ENCODE results near the gene SLC35A2. TPM values are rescaled to one million over a fixed set of nuclear protein-coding genes. Genes with fewer than 3 reads are reported as not detected.

SLC35A2 gene
- total and polyA plus RNA-seq, 2 experiments from 2014 or later, result 40.8 to 95.9 TPM

DNA sequence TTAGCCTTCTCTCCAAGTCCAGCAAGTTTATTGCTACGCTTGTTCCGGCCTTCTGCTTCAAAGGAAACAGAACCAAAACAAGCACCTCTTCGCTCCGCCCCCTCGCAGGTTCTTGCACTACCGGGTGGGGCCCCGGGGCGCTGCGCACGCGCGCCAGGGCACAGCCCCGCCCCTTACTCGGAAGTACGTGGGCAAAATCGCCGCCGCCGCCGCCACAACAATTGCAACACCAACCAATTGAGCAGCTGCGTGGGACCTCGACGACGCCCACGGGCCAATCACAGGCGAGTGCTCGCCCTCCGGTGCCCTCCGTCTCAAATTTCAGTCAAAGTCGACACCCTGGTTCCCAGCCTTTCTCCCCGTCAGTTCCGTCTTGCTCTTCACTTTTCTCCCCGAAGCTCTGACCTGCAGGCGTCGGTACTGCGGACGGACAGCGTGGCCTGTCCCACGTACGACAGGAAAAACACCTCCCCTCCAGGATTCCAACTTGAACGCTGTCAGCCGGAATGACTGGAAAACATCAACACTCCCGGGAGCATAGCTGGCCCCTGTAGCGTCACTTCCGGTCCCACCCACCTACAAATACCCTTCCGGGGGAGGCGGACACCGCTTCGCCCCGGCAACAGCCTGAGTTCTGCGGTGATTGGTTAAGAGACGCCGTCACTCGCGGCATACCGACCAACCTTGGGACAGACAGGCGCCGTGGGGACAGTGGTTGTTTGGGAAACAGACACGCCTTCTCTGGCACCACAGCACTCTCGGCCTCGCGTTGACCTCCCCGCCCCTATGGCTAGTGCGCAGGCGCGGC lies 46.6 kb upstream of the SLC35A2 start:
- Histone ChIP-seq H4K20me1 (ENCODE audit: insufficient read depth, poor library complexity, severe bottlenecking) (peaks cover 14% of the 10 kb centered on the region), H3K4me2 (peak overlapping the region; percentile 64), H3K27ac (peak overlapping the region; percentile 98), H3K9me3 (ENCODE audit: low read depth) (no peaks in the 10 kb centered on the region), H3K4me3 (peak overlapping the region; percentile 39), H3K36me3 (replicated peaks; ENCODE audit: insufficient read depth, low read depth) (no peaks in the 10 kb centered on the region), H3K9me2 (replicated peaks; ENCODE audit: insufficient read depth) (no peaks in the 10 kb centered on the region), H3K79me2 (peaks cover 40% of the 10 kb centered on the region), H3K27me3 (no peaks in the 10 kb centered on the region), H2AFZ (no peak overlapping the region), H3K4me1 (ENCODE audit: insufficient read depth) (peaks cover 9% of the 10 kb centered on the region)
- peak; percentile 95 for DNase-seq (ENCODE audit: low spot score)
- TF ChIP-seq, protein P1, sequence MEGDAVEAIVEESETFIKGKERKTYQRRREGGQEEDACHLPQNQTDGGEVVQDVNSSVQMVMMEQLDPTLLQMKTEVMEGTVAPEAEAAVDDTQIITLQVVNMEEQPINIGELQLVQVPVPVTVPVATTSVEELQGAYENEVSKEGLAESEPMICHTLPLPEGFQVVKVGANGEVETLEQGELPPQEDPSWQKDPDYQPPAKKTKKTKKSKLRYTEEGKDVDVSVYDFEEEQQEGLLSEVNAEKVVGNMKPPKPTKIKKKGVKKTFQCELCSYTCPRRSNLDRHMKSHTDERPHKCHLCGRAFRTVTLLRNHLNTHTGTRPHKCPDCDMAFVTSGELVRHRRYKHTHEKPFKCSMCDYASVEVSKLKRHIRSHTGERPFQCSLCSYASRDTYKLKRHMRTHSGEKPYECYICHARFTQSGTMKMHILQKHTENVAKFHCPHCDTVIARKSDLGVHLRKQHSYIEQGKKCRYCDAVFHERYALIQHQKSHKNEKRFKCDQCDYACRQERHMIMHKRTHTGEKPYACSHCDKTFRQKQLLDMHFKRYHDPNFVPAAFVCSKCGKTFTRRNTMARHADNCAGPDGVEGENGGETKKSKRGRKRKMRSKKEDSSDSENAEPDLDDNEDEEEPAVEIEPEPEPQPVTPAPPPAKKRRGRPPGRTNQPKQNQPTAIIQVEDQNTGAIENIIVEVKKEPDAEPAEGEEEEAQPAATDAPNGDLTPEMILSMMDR (IDR thresholded peaks at IDR 0.05; ENCODE audit: poor library complexity), result no peak
- no peak for TF ChIP-seq EZH2phosphoT487 (IDR thresholded peaks at IDR 0.05; ENCODE audit: low read depth, severe bottlenecking, unreplicated experiment)
- no peak for TF ChIP-seq EZH2 (IDR thresholded peaks at IDR 0.05; ENCODE audit: borderline replicate concordance)
- WGBS (ENCODE audit: low lambda C conversion rate, missing lambda C conversion rate), result 50% methylated on average over 63 of the region's 66 CpGs

DNA sequence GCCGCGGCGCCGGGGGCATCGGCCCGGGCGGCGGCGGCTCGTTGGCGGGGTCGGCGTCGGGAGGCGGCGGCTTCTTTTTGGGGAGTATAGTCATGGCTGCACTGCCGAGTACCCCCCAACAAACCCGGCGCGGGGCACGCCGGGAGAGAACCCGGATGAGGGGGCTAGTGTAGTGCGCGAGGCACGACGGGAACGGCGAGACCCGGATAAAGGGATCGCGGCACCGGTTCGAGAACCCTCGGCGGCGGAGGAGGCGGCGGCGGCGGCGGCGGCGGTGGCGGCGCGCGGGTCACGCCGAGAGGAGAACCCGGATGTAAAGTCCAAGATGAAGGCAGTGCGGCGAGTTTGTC lies 46.0 kb upstream of the SLC35A2 start, which contains the start of gene OTUD5:
Gene OTUD5, minus strand, starts transcription at position 131 of the 350 bp plus-strand sequence. Its CDS starts 37 bp downstream, at position 94.
- H2AFZ ChIP-seq, result no peak within 1 kb of the TSS
- H3K36me3 ChIP-seq (replicated peaks; ENCODE audit: insufficient read depth, low read depth), result no peaks in the 10 kb centered on the region
- TF ChIP-seq EZH2phosphoT487 (IDR thresholded peaks at IDR 0.05; ENCODE audit: low read depth, severe bottlenecking, unreplicated experiment), result no peak
- TF ChIP-seq EZH2 (IDR thresholded peaks at IDR 0.05; ENCODE audit: borderline replicate concordance), result no peak
- TF ChIP-seq, protein P1 (IDR thresholded peaks at IDR 0.05; ENCODE audit: poor library complexity), result no peak
- H3K9me3 ChIP-seq (ENCODE audit: low read depth), result no peaks in the 10 kb centered on the region
- H3K4me1 ChIP-seq (ENCODE audit: insufficient read depth), result peaks cover 9% of the 10 kb centered on the region
- peaks cover 14% of the 10 kb centered on the region for H4K20me1 ChIP-seq (ENCODE audit: insufficient read depth, poor library complexity, severe bottlenecking)
- 58% methylated on average over 38 of the region's 53 CpGs for WGBS (ENCODE audit: low lambda C conversion rate, missing lambda C conversion rate)
- peak within 1 kb of the TSS; percentile 98 for H3K27ac ChIP-seq
- peak; percentile 66 for DNase-seq (ENCODE audit: low spot score)
- H3K79me2 ChIP-seq, result peaks cover 46% of the 10 kb centered on the region
- peak within 1 kb of the TSS; percentile 84 for H3K4me2 ChIP-seq
- H3K27me3 ChIP-seq, result no peaks in the 10 kb centered on the region
- no peaks in the 10 kb centered on the region for H3K9me2 ChIP-seq (replicated peaks; ENCODE audit: insufficient read depth)
- H3K4me3 ChIP-seq, result peak within 1 kb of the TSS; percentile 39

DNA sequence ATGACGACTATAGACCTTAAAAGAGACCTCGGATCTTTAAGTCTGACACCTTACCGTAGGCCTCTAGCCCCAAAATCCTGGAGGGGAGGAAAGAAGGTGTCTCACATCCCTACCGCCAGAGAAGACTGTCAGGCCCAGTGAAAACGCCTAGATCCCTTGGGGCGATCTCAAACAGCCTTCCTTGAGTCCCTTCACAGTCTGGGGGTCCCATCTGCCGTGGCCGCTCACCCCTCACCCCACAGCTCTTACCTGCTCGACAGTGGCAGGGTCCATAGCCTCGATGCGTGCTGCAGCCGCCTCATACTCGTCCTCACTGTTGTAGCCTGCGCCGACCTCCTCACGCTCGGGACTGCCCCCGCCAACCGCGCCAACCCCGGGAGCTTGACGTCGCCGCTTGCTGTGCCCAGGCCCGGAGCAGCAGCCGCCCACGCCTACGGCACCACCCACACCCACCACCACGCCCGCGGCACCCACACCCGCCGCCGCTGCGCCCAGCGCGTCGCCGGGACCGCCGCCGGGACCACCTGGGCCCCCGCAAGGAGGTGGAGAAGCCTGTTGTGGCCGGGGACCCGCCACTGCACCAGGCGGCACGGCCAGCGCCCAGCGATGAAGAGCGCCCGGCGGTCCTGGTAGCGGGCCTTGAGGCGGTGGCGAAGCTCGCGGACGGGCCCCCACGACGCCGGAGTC lies 45.4 kb upstream of the SLC35A2 start:
- TF ChIP-seq, protein P1 (IDR thresholded peaks at IDR 0.05; ENCODE audit: poor library complexity), result no peak
- TF ChIP-seq EZH2 (IDR thresholded peaks at IDR 0.05; ENCODE audit: borderline replicate concordance), result no peak
- no peak for TF ChIP-seq EZH2phosphoT487 (IDR thresholded peaks at IDR 0.05; ENCODE audit: low read depth, severe bottlenecking, unreplicated experiment)
- peaks cover 9% of the 10 kb centered on the region for H3K4me1 ChIP-seq (ENCODE audit: insufficient read depth)
- no peaks in the 10 kb centered on the region for H3K36me3 ChIP-seq (replicated peaks; ENCODE audit: insufficient read depth, low read depth)
- no peaks in the 10 kb centered on the region for H3K9me2 ChIP-seq (replicated peaks; ENCODE audit: insufficient read depth)
- H3K4me2 ChIP-seq, result peak overlapping the region; percentile 84
- 41% methylated on average over 18 of the region's 61 CpGs for WGBS (ENCODE audit: low lambda C conversion rate, missing lambda C conversion rate)
- peak overlapping the region; percentile 98 for H3K27ac ChIP-seq
- peak; percentile 27 for DNase-seq (ENCODE audit: low spot score)
- no peaks in the 10 kb centered on the region for H3K9me3 ChIP-seq (ENCODE audit: low read depth)
- H3K4me3 ChIP-seq, result peak overlapping the region; percentile 20
- H3K79me2 ChIP-seq, result peaks cover 50% of the 10 kb centered on the region
- H3K27me3 ChIP-seq, result no peaks in the 10 kb centered on the region
- H4K20me1 ChIP-seq (ENCODE audit: insufficient read depth, poor library complexity, severe bottlenecking), result peaks cover 17% of the 10 kb centered on the region
- no peak overlapping the region for H2AFZ ChIP-seq
